Measurements from ENCODE around the gene PIGU.

Gene PIGU

GRCh38 chr20:34583544-34583943, 93.3 kb downstream of the PIGU start:
- Histone ChIP-seq H3K27me3 (no peaks in the 10 kb centered on the region), H3K4me3 (ENCODE audit: low read depth, low read length) (no peak overlapping the region), H3K4me1 (no peaks in the 10 kb centered on the region), H3K9me3 (no peaks in the 10 kb centered on the region), H3K36me3 (peaks cover 4% of the 10 kb centered on the region; the same call in 1 of the 2 replicates)
- TF ChIP-seq CTCF (IDR thresholded peaks at IDR 0.05; ENCODE audit: low read depth, low read length) = no peak
- no peak for DNase-seq

DNA sequence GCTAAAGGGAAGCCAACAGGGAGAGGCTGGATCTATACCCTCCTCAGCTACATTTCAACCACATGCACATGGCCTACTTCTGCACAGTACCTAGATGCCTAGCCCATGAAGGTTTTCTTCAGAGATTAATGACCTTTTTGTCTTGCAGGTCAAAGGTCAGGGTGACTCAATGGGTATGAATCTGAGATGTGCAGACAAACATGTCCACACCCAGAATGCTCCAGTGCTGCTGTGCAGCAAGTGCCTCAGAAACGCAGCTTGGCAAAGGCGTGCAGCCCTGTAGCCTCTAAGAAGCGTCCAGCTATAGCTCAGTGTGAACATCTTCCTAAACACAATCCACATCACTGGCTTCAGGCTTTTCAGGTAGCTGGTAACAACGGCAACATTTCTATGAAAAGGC, 94.0 kb downstream of the PIGU start:
- TF ChIP-seq CTCF (IDR thresholded peaks at IDR 0.05; ENCODE audit: low read depth, low read length) = no peak
- no peak for DNase-seq
- H3K36me3 ChIP-seq = peaks cover 4% of the 10 kb centered on the region; the same call in 1 of the 2 replicates
- H3K4me1 ChIP-seq = no peaks in the 10 kb centered on the region
- H3K27me3 ChIP-seq = no peaks in the 10 kb centered on the region
- no peak overlapping the region for H3K4me3 ChIP-seq (ENCODE audit: low read depth, low read length)
- H3K9me3 ChIP-seq = no peaks in the 10 kb centered on the region

GRCh38 chr20:34582221-34582620, 94.7 kb downstream of the PIGU start:
- TF ChIP-seq CTCF (IDR thresholded peaks at IDR 0.05; ENCODE audit: low read depth, low read length) = no peak
- no peaks in the 10 kb centered on the region; the same call in 1 of the 2 replicates for H3K36me3 ChIP-seq
- H3K9me3 ChIP-seq = no peaks in the 10 kb centered on the region
- H3K27me3 ChIP-seq = no peaks in the 10 kb centered on the region
- no peak overlapping the region for H3K4me3 ChIP-seq (ENCODE audit: low read depth, low read length)
- DNase-seq = no peak
- no peaks in the 10 kb centered on the region for H3K4me1 ChIP-seq

GRCh38 chr20:34581341-34582184, 95.3 kb downstream of the PIGU start:
- no peaks in the 10 kb centered on the region for H3K9me3 ChIP-seq
- DNase-seq = no peak
- H3K4me3 ChIP-seq (ENCODE audit: low read depth, low read length) = no peak overlapping the region

GRCh38 chr20:34579979-34580940, 96.6 kb downstream of the PIGU start:
- Histone ChIP-seq H3K4me3 (ENCODE audit: low read depth, low read length) (no peak overlapping the region), H3K9me3 (no peaks in the 10 kb centered on the region), H3K27me3 (no peaks in the 10 kb centered on the region), H3K36me3 (no peaks in the 10 kb centered on the region; the same call in 1 of the 2 replicates), H3K4me1 (no peaks in the 10 kb centered on the region)
- no peak for TF ChIP-seq CTCF (IDR thresholded peaks at IDR 0.05; ENCODE audit: low read depth, low read length)
- DNase-seq = no peak

More at GRCh38 chr20:34581341-34582184, 95.3 kb downstream of the PIGU start:
- Histone ChIP-seq H3K36me3 (no peaks in the 10 kb centered on the region; the same call in 1 of the 2 replicates), H3K4me1 (no peaks in the 10 kb centered on the region), H3K27me3 (no peaks in the 10 kb centered on the region)
- TF ChIP-seq CTCF (IDR thresholded peaks at IDR 0.05; ENCODE audit: low read depth, low read length) = no peak

Measured in BE2C (cell line).